Ectodermal cell (in vitro differentiated cells): ENCODE data around the gene HSD17B2.

Experiments used
- H3K27ac ChIP-seq: 2 replicates; pipeline ENCODE4 v1.7.0; 2013; ENCODE audit warnings: mild to moderate bottlenecking, low read depth, low read length; ENCODE audit not compliant: insufficient read depth, poor library complexity, severe bottlenecking
- H3K27me3 ChIP-seq: 2 replicates; pipeline ENCODE4 v1.7.0; 2013; ENCODE audit warnings: mild to moderate bottlenecking, low read length; ENCODE audit not compliant: insufficient read depth, control insufficient read depth, poor library complexity, severe bottlenecking
- H3K36me3 ChIP-seq: one replicate; pipeline ENCODE4 v1.7.0; 2013; ENCODE audit warnings: low read length; ENCODE audit not compliant: control insufficient read depth, insufficient read depth
- H3K4me1 ChIP-seq: one replicate; pipeline ENCODE4 v1.7.0; 2013; ENCODE audit warnings: low read length; ENCODE audit not compliant: control insufficient read depth, insufficient read depth
- H3K4me3 ChIP-seq: 2 replicates; pipeline ENCODE4 v1.7.0; 2013; ENCODE audit warnings: low read depth, low read length, control low read depth; ENCODE audit not compliant: insufficient read depth
- H3K9me3 ChIP-seq: 2 replicates; pipeline ENCODE4 v1.7.0; 2013; ENCODE audit warnings: mild to moderate bottlenecking, low read length, moderate library complexity; ENCODE audit not compliant: control insufficient read depth
- WGBS, 2 experiments: methylation state at CpG; one replicate each; pipeline ENCODE4 v1.1.7; 2013; ENCODE audit warnings: missing lambda C conversion rate in 2 of 2; 5-methylcytosine and 5-hydroxymethylcytosine counted together

Gene HSD17B2

DNA sequence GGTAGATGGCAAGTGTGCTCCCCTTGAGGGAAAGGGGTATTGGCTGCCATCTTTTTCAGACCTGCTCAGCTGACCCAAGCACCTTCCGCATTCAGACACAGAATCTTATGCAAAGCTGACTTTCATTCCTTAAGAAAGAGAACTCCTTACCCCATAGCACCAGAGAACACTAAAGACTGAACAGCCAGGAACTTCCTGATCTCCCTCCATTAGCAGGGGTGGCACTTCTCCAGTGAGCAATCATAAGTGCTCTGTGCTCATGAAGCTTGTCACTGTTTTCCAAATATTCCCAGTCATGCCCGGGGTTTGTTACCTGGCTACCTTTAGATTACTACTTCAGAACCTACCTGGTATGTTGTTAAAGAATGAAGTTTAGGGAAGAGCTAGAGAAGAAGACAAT, 11.9 kb downstream of the HSD17B2 start:
- Histone ChIP-seq H3K27me3 (no peaks in the 10 kb centered on the region), H3K27ac (no peak overlapping the region), H3K36me3 (no peaks in the 10 kb centered on the region), H3K9me3 (no peaks in the 10 kb centered on the region), H3K4me1 (peaks cover 16% of the 10 kb centered on the region), H3K4me3 (no peak overlapping the region)
- WGBS, 2 experiments: 69 to 71% methylated on average over 2 of the region's 2 CpGs

DNA sequence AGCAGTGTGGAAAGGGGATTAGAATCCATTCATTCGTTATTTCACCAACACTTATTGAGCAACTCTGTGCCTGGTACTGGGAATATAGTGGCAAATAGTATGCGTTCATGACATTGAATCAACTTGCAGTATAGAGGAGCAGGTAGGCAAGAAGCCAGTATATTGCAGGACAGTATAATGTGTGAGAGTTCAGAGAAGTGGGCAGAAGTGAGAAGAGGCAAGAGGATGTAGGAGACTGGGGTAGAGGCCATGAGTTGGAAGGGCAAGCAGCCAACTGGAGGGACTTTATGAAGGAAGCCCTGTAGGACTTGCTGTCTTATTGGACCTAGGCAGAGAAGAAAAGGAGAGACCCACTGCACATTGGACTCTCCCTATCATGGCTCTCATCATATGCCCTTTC, 12.3 kb downstream of the HSD17B2 start:
- Histone ChIP-seq H3K9me3 (no peaks in the 10 kb centered on the region), H3K4me3 (no peak overlapping the region), H3K36me3 (no peaks in the 10 kb centered on the region), H3K27me3 (no peaks in the 10 kb centered on the region), H3K27ac (no peak overlapping the region), H3K4me1 (peaks cover 16% of the 10 kb centered on the region)
- WGBS, 2 experiments: 99 to 100% methylated on average over 2 of the region's 2 CpGs

- H3K36me3 ChIP-seq: no peaks in the 10 kb centered on the region
- WGBS, 2 experiments: 92 to 95% methylated on average over 2 of the region's 2 CpGs
- H3K27me3 ChIP-seq: no peaks in the 10 kb centered on the region
- H3K4me1 ChIP-seq: peaks cover 16% of the 10 kb centered on the region
- no peak overlapping the region for H3K27ac ChIP-seq
- no peak overlapping the region for H3K4me3 ChIP-seq
- H3K9me3 ChIP-seq: no peaks in the 10 kb centered on the region
Measured at GRCh38 chr16:82047787-82048186, 12.7 kb downstream of the HSD17B2 start.

DNA sequence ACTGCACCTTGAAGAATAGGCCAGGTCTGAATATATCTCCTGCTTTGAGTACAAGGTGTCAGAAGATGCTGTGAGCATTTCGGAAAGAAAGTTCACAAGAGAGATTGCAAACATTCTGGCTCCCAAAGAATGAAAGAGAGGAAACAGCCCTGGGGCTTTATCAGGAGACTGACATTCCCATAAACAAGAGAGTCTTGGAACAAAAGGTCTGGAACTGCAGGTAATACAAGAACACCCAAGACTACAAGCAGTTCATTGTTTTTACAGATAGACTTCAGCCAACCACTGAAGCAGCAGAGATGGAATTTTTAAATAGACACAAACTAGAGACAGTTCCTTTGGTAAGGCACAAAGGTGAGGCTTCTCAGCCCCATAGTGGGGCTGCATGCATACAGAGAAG, 14.4 kb downstream of the HSD17B2 start:
- peaks cover 13% of the 10 kb centered on the region for H3K4me1 ChIP-seq
- H3K27me3 ChIP-seq: no peaks in the 10 kb centered on the region
- 94 to 95% methylated on average over 1 of the region's 1 CpG for WGBS, 2 experiments
- H3K27ac ChIP-seq: no peak overlapping the region
- no peaks in the 10 kb centered on the region for H3K36me3 ChIP-seq
- no peaks in the 10 kb centered on the region for H3K9me3 ChIP-seq
- H3K4me3 ChIP-seq: no peak overlapping the region

DNA sequence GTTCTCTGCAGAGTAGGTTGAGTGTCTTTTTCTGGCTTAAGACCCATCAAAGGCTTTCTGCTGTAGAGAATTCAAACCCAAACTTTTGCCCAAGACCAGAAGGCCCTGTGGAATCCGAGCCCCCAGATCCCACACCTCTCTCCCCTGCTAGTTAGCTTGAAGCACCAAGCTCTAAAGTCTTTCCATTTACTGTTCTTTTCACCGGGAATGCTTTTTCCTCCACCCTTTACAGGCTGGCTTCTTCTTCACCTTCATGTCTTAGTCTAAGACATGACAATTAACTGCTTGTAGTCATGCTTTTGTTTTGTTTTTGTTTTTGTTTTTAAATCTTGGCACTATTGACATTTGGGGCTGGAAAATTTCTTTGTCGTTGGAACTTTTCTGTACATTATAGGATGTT, 15.5 kb downstream of the HSD17B2 start:
- H3K27me3 ChIP-seq: no peaks in the 10 kb centered on the region
- H3K4me3 ChIP-seq: no peak overlapping the region
- H3K4me1 ChIP-seq: peaks cover 8% of the 10 kb centered on the region
- 88 to 90% methylated on average over 3 of the region's 3 CpGs for WGBS, 2 experiments
- no peaks in the 10 kb centered on the region for H3K36me3 ChIP-seq
- H3K9me3 ChIP-seq: no peaks in the 10 kb centered on the region
- no peak overlapping the region for H3K27ac ChIP-seq

DNA sequence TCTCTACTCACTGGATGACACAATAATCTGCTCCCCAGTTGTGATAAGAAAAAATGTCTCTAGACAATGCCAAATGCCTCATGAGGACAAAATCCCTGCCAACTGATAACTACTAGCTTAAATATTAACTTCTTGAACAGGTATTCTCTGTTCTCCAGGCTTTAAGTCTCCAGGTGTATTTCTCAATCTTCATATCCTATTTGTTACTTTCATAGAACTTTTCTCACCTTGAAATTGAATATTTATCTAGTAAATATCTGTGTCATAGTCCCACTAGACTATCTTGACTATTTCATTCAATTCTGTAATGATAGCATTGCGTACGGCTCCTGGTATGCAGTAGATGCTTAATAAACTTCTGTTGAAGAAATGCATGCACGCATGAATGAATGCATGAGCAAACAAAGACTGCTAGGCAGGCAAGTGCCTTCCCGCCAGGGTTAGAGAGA, 15.9 kb downstream of the HSD17B2 start:
- H3K4me1 ChIP-seq: peaks cover 4% of the 10 kb centered on the region
- no peaks in the 10 kb centered on the region for H3K9me3 ChIP-seq

DNA sequence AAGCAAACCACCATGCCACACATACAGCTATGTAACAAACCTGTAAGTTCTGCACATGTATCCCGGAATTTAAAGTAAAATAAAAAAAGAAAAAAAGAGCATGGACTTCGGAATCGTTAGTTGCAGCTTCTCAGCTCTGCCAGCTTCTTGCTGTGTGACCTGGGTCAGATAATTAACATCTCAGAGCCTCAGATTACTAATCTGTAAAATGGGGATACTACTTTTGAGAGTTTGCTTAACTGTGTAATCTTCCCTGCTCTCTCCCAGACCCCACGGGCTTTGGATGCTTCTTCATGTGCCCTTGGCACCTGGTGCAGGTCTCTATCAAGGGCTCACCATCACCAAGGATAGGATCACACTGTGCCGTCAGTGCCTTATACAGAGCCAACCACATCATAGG, 16.6 kb downstream of the HSD17B2 start:
- 91 to 93% methylated on average over 5 of the region's 5 CpGs for WGBS, 2 experiments
- no peak overlapping the region for H3K27ac ChIP-seq
- H3K4me1 ChIP-seq: no peaks in the 10 kb centered on the region
- H3K9me3 ChIP-seq: no peaks in the 10 kb centered on the region
- H3K27me3 ChIP-seq: no peaks in the 10 kb centered on the region
- H3K4me3 ChIP-seq: no peak overlapping the region
- H3K36me3 ChIP-seq: no peaks in the 10 kb centered on the region

More for the DNA sequence above, 15.9 kb downstream of the HSD17B2 start:
- WGBS, 2 experiments: 92 to 94% methylated on average over 4 of the region's 4 CpGs
- H3K27me3 ChIP-seq: no peaks in the 10 kb centered on the region
- H3K4me3 ChIP-seq: no peak overlapping the region
- H3K27ac ChIP-seq: no peak overlapping the region
- no peaks in the 10 kb centered on the region for H3K36me3 ChIP-seq

DNA sequence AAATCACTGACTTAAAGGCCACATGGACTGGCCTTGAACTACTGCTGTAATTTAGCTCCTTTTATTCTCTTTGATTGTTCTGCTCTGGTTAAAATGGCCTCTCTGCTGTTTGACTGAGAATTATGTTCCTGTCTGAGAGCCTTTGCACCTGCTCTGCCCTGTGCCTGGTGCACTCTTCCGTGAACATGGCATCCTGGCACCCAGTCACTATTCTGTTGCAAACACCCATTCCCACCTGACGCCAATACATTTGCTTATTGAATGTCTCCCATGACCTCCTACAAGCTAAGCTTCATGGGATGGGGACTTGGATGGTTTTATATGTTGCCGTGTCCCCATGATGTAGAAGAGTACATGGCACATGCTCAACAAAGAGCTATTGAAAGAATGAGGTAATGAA, 20.1 kb downstream of the HSD17B2 start:
- H3K4me3 ChIP-seq: no peak overlapping the region

GRCh38 chr16:82055728-82056549, 20.9 kb downstream of the HSD17B2 start:
- H3K4me1 ChIP-seq: no peaks in the 10 kb centered on the region
- no peaks in the 10 kb centered on the region for H3K27me3 ChIP-seq
- H3K27ac ChIP-seq: no peak overlapping the region
- no peak overlapping the region for H3K4me3 ChIP-seq
- no peaks in the 10 kb centered on the region for H3K36me3 ChIP-seq
- H3K9me3 ChIP-seq: no peaks in the 10 kb centered on the region
- 94 to 97% methylated on average over 7 of the region's 8 CpGs for WGBS, 2 experiments

More for the DNA sequence above, 20.1 kb downstream of the HSD17B2 start:
- WGBS, 2 experiments: 90 to 92% methylated on average over 3 of the region's 3 CpGs
- Histone ChIP-seq H3K4me1 (no peaks in the 10 kb centered on the region), H3K27me3 (no peaks in the 10 kb centered on the region), H3K9me3 (no peaks in the 10 kb centered on the region), H3K36me3 (no peaks in the 10 kb centered on the region), H3K27ac (no peak overlapping the region)

DNA sequence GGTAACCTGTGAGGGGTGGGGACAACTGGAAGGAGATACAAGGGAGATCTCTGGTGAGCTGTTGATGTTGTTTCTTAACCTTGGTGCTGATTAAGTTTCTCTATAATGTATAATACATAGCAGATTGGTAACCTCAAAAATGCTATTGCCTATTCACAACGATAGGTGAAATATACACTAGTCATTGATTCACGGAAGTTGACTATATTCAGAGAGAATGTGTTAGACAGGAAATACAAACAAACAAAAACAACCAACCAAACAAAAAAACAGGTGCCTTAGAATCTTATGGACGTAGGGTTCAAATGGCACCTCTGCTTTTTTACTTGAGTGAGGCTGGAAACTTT, 21.5 kb downstream of the HSD17B2 start:
- 75 to 88% methylated on average over 1 to 2 of the region's 3 CpGs for WGBS, 2 experiments
- H3K27ac ChIP-seq: no peak overlapping the region

More for the DNA sequence above, 21.5 kb downstream of the HSD17B2 start:
- Histone ChIP-seq H3K27me3 (no peaks in the 10 kb centered on the region), H3K4me1 (no peaks in the 10 kb centered on the region), H3K9me3 (no peaks in the 10 kb centered on the region), H3K36me3 (no peaks in the 10 kb centered on the region), H3K4me3 (no peak overlapping the region)
